ENCODE measurements around the gene DUSP28. TPM values are rescaled to one million over a fixed set of nuclear protein-coding genes. Genes with fewer than 3 reads are reported as not detected.

The DUSP28 gene
- total RNA-seq, 1 experiment from 2014 or later = 10.9 TPM

GRCh38 chr2:240593703-240594451 is 33.7 kb downstream of the DUSP28 start:
- Histone ChIP-seq H3K79me2 (ENCODE audit: low read depth) (peaks cover 12% of the 10 kb centered on the region), H3K9me2 (ENCODE audit: insufficient read depth) (no peaks in the 10 kb centered on the region), H3K9me3 (ENCODE audit: insufficient read depth, low read depth) (no peaks in the 10 kb centered on the region), H3K4me3 (no peak overlapping the region), H3K27me3 (ENCODE audit: insufficient read depth, low read depth) (no peaks in the 10 kb centered on the region), H3F3A (ENCODE audit: insufficient read depth, low read depth) (no peaks in the 10 kb centered on the region), H2AFZ (no peak overlapping the region), H3K4me2 (no peak overlapping the region), H3K27ac (no peak overlapping the region), H3K36me3 (ENCODE audit: low read depth) (0 out of 2 replicates have a peak, but pooled peaks cover 4% of the 10 kb centered on the region), H3K4me1 (replicated peaks; ENCODE audit: insufficient read depth) (no peaks in the 10 kb centered on the region), H4K20me1 (ENCODE audit: insufficient read depth) (peaks cover 21% of the 10 kb centered on the region)
- no TSS peak for BruUV-seq (replicated peaks)
- intact Hi-C loops (cut with micrococcal nuclease; ENCODE audit: unreplicated experiment) = no loop called here
- DNase-seq = no peak
- ChIA-PET CTCF (no interaction called here), POLR2A (ENCODE audit: unreplicated experiment) (interaction anchor here (0.6 kb wide), 1 partner anchor 223 kb away, joined by 3 read pairs; no protein-coding TSS in a partner anchor)
- no peak for TF ChIP-seq EZH2 (IDR thresholded peaks at IDR 0.05; ENCODE audit: low read depth)
- no peak for TF ChIP-seq CTCF (conservative IDR thresholded peaks at IDR 0.05)

GRCh38 chr2:240594511-240595380 is 34.6 kb downstream of the DUSP28 start:
- no peak overlapping the region for H3K27ac ChIP-seq
- TF ChIP-seq EZH2 (IDR thresholded peaks at IDR 0.05; ENCODE audit: low read depth) (no peak), CTCF (conservative IDR thresholded peaks at IDR 0.05) (no peak)
- peaks cover 17% of the 10 kb centered on the region for H4K20me1 ChIP-seq (ENCODE audit: insufficient read depth)
- no peaks in the 10 kb centered on the region for H3F3A ChIP-seq (ENCODE audit: insufficient read depth, low read depth)
- POLR2A ChIA-PET (ENCODE audit: unreplicated experiment) = no interaction called here
- H3K9me3 ChIP-seq (ENCODE audit: insufficient read depth, low read depth) = no peaks in the 10 kb centered on the region
- intact Hi-C loops (cut with micrococcal nuclease; ENCODE audit: unreplicated experiment) = no loop called here
- no TSS peak for BruUV-seq (replicated peaks)
- H3K4me3 ChIP-seq = no peak overlapping the region
- no peaks in the 10 kb centered on the region for H3K27me3 ChIP-seq (ENCODE audit: insufficient read depth, low read depth)
- H2AFZ ChIP-seq = no peak overlapping the region
- H3K79me2 ChIP-seq (ENCODE audit: low read depth) = peaks cover 4% of the 10 kb centered on the region
- DNase-seq = no peak
- H3K36me3 ChIP-seq (ENCODE audit: low read depth) = 0 out of 2 replicates have a peak, but pooled peaks cover 4% of the 10 kb centered on the region
- CTCF ChIA-PET = no interaction called here
- H3K4me2 ChIP-seq = no peak overlapping the region
- H3K9me2 ChIP-seq (ENCODE audit: insufficient read depth) = no peaks in the 10 kb centered on the region
- no peaks in the 10 kb centered on the region for H3K4me1 ChIP-seq (replicated peaks; ENCODE audit: insufficient read depth)

GRCh38 chr2:240595381-240596079 is 35.4 kb downstream of the DUSP28 start:
- Histone ChIP-seq H3K9me2 (ENCODE audit: insufficient read depth) (no peaks in the 10 kb centered on the region), H3K4me2 (no peak overlapping the region), H3K27me3 (ENCODE audit: insufficient read depth, low read depth) (no peaks in the 10 kb centered on the region), H3K36me3 (ENCODE audit: low read depth) (0 out of 2 replicates have a peak, but pooled peaks cover 4% of the 10 kb centered on the region), H3F3A (ENCODE audit: insufficient read depth, low read depth) (no peaks in the 10 kb centered on the region), H3K9me3 (ENCODE audit: insufficient read depth, low read depth) (no peaks in the 10 kb centered on the region), H3K27ac (no peak overlapping the region), H3K79me2 (ENCODE audit: low read depth) (no peaks in the 10 kb centered on the region; the same call in none of the 2 replicates), H2AFZ (no peak overlapping the region), H3K4me3 (no peak overlapping the region), H3K4me1 (replicated peaks; ENCODE audit: insufficient read depth) (no peaks in the 10 kb centered on the region), H4K20me1 (ENCODE audit: insufficient read depth) (peaks cover 17% of the 10 kb centered on the region)
- BruUV-seq (replicated peaks) = no TSS peak
- TF ChIP-seq CTCF (conservative IDR thresholded peaks at IDR 0.05) (no peak; the same call in 1 of the 2 replicates), EZH2 (IDR thresholded peaks at IDR 0.05; ENCODE audit: low read depth) (no peak)
- intact Hi-C loops (cut with micrococcal nuclease; ENCODE audit: unreplicated experiment) = no loop called here
- ChIA-PET CTCF (no interaction called here), POLR2A (ENCODE audit: unreplicated experiment) (no interaction called here)
- DNase-seq = no peak
